Mesodermal cell (in vitro differentiated cells): ENCODE measurements around the gene HDHD3.
A peak's percentile ranks its signal among the peaks of the same experiment; 100 is the strongest.

Experiments used
- H3K27ac ChIP-seq: 2 replicates; pipeline ENCODE4 v1.7.0; 2013; ENCODE audit warnings: mild to moderate bottlenecking, low read depth, low read length, moderate library complexity; ENCODE audit not compliant: severe bottlenecking
- H3K36me3 ChIP-seq: 2 replicates; pipeline ENCODE4 v1.7.1; 2013; ENCODE audit warnings: mild to moderate bottlenecking, low read length, moderate library complexity; ENCODE audit not compliant: control insufficient read depth, insufficient read depth
- H3K4me1 ChIP-seq: one replicate; pipeline ENCODE4 v1.7.1; 2013; ENCODE audit warnings: mild to moderate bottlenecking, low read length; ENCODE audit not compliant: insufficient read depth, control insufficient read depth, poor library complexity, severe bottlenecking
- H3K4me3 ChIP-seq: 2 replicates; pipeline ENCODE4 v1.7.0; 2013; ENCODE audit warnings: low read length, control low read depth, mild to moderate bottlenecking; ENCODE audit not compliant: insufficient read depth, poor library complexity, severe bottlenecking; ENCODE audit errors: extremely low read depth
- H3K9me3 ChIP-seq: 2 replicates; pipeline ENCODE4 v1.7.1; 2013; ENCODE audit warnings: mild to moderate bottlenecking, low read length, moderate library complexity; ENCODE audit not compliant: control insufficient read depth
- WGBS, 2 experiments: methylation state at CpG; one replicate each; pipeline ENCODE4 v1.1.5; 2013; ENCODE audit warnings: missing lambda C conversion rate in 2 of 2; ENCODE audit not compliant: insufficient coverage in 2 of 2; 5-methylcytosine and 5-hydroxymethylcytosine counted together

HDHD3 gene

GRCh38 chr9:113361304-113362018 is 15.3 kb downstream of the HDHD3 start:
- H3K9me3 ChIP-seq: no peaks in the 10 kb centered on the region
- no peak overlapping the region for H3K27ac ChIP-seq
- no peaks in the 10 kb centered on the region for H3K4me1 ChIP-seq
- WGBS, 2 experiments: 77 to 98% methylated on average over 4 to 6 of the region's 7 CpGs
- no peak overlapping the region for H3K4me3 ChIP-seq
- H3K36me3 ChIP-seq: no peaks in the 10 kb centered on the region

- H3K4me3 ChIP-seq: no peak overlapping the region
- 83 to 87% methylated on average over 15 of the region's 15 CpGs for WGBS, 2 experiments
Measured at GRCh38 chr9:113360242-113360842, 16.4 kb downstream of the HDHD3 start.

GRCh38 chr9:113359385-113359784 is 17.4 kb downstream of the HDHD3 start:
- no peaks in the 10 kb centered on the region for H3K4me1 ChIP-seq
- no peaks in the 10 kb centered on the region for H3K9me3 ChIP-seq
- no peak overlapping the region for H3K4me3 ChIP-seq
- WGBS, 2 experiments: 85% methylated on average over 1 of the region's 1 CpG; no CpG with 5 or more reads in 1 of the 2 experiments
- H3K27ac ChIP-seq: no peak overlapping the region
- H3K36me3 ChIP-seq: no peaks in the 10 kb centered on the region

More at GRCh38 chr9:113360242-113360842, 16.4 kb downstream of the HDHD3 start:
- no peaks in the 10 kb centered on the region for H3K36me3 ChIP-seq
- no peak overlapping the region for H3K27ac ChIP-seq
- H3K4me1 ChIP-seq: no peaks in the 10 kb centered on the region
- no peaks in the 10 kb centered on the region for H3K9me3 ChIP-seq

- Histone ChIP-seq H3K27ac (no peak overlapping the region), H3K4me1 (no peaks in the 10 kb centered on the region), H3K9me3 (no peaks in the 10 kb centered on the region), H3K4me3 (no peak overlapping the region), H3K36me3 (no peaks in the 10 kb centered on the region)
- WGBS, 2 experiments: 66 to 74% methylated on average over 4 to 6 of the region's 7 CpGs
Measured at GRCh38 chr9:113356686-113357292, 20.0 kb downstream of the HDHD3 start.

GRCh38 chr9:113355040-113355596 is 21.7 kb downstream of the HDHD3 start:
- H3K4me1 ChIP-seq: no peaks in the 10 kb centered on the region
- WGBS, 2 experiments: 80 to 84% methylated on average over 4 of the region's 4 CpGs
- H3K9me3 ChIP-seq: no peaks in the 10 kb centered on the region
- no peaks in the 10 kb centered on the region for H3K36me3 ChIP-seq
- no peak overlapping the region for H3K27ac ChIP-seq
- H3K4me3 ChIP-seq: no peak overlapping the region

GRCh38 chr9:113352411-113352810 is 24.4 kb downstream of the HDHD3 start:
- no peak overlapping the region for H3K27ac ChIP-seq
- H3K36me3 ChIP-seq: no peaks in the 10 kb centered on the region
- no peaks in the 10 kb centered on the region for H3K9me3 ChIP-seq
- no peak overlapping the region for H3K4me3 ChIP-seq
- whole genome bisulfite sequencing, 2 experiments: no CpG with 5 or more reads among the region's 1 CpG
- no peaks in the 10 kb centered on the region for H3K4me1 ChIP-seq

- Histone ChIP-seq H3K4me1 (no peaks in the 10 kb centered on the region), H3K27ac (no peak overlapping the region), H3K4me3 (no peak overlapping the region), H3K36me3 (no peaks in the 10 kb centered on the region), H3K9me3 (no peaks in the 10 kb centered on the region)
- WGBS, 2 experiments: 60 to 85% methylated on average over 2 to 5 of the region's 6 CpGs
Measured at GRCh38 chr9:113352006-113352405, 24.8 kb downstream of the HDHD3 start.

- WGBS, 2 experiments: 63 to 75% methylated on average over 5 of the region's 6 CpGs
- H3K36me3 ChIP-seq: no peaks in the 10 kb centered on the region
- no peaks in the 10 kb centered on the region for H3K4me1 ChIP-seq
- no peak overlapping the region for H3K4me3 ChIP-seq
- H3K9me3 ChIP-seq: no peaks in the 10 kb centered on the region
- H3K27ac ChIP-seq: no peak overlapping the region
Measured at GRCh38 chr9:113350937-113351336, 25.8 kb downstream of the HDHD3 start.

GRCh38 chr9:113350107-113350661 is 26.6 kb downstream of the HDHD3 start:
- H3K27ac ChIP-seq: no peak overlapping the region
- H3K4me3 ChIP-seq: peak overlapping the region; percentile 27
- H3K36me3 ChIP-seq: no peaks in the 10 kb centered on the region
- H3K9me3 ChIP-seq: no peaks in the 10 kb centered on the region
- 46 to 51% methylated on average over 4 to 9 of the region's 14 CpGs for WGBS, 2 experiments
- H3K4me1 ChIP-seq: no peaks in the 10 kb centered on the region

- WGBS, 2 experiments: 1 to 3% methylated on average over 39 to 59 of the region's 71 CpGs
- no peak within 1 kb of the TSS for H3K27ac ChIP-seq
- no peaks in the 10 kb centered on the region for H3K4me1 ChIP-seq
- peak within 1 kb of the TSS; percentile 27 for H3K4me3 ChIP-seq
- H3K36me3 ChIP-seq: no peaks in the 10 kb centered on the region
- no peaks in the 10 kb centered on the region for H3K9me3 ChIP-seq
Measured at GRCh38 chr9:113349445-113350094, 27.2 kb downstream of the HDHD3 start, which contains the start of gene BSPRY. TSS of gene BSPRY (plus strand) at chr9:113349541. CDS start at chr9:113349580, 39 bp downstream.
